NCI-H82 treated with DMSO at 0.1 percent for 48 hours (cell line): ENCODE measurements around the gene SFR1.

Experiments used
- DNase-seq: peaks from one replicate; lab custom pipeline; 2025; ENCODE audit not compliant: unreplicated experiment; lab: John Stamatoyannopoulos, UW

Gene SFR1

GRCh38 chr10:104104418-104104817 is 17.6 kb upstream of the SFR1 start:
- DNase-seq: no peak

GRCh38 chr10:104104926-104105325 is 17.0 kb upstream of the SFR1 start:
- DNase-seq: no peak

- DNase-seq: no peak
Measured at GRCh38 chr10:104109908-104110662, 11.9 kb upstream of the SFR1 start.

- DNase-seq: no peak
Measured at GRCh38 chr10:104113376-104113956, 8.5 kb upstream of the SFR1 start.

GRCh38 chr10:104117839-104118323 is 4.1 kb upstream of the SFR1 start:
- DNase-seq: no peak

- no peak for DNase-seq
Measured at GRCh38 chr10:104119996-104120395, 2.0 kb upstream of the SFR1 start.

GRCh38 chr10:104120512-104120902 is 1.5 kb upstream of the SFR1 start:
- DNase-seq: no peak

- DNase-seq: peak; percentile 47
Measured at GRCh38 chr10:104120903-104121484, 977 bp upstream of the SFR1 start.

- peak; percentile 51 for DNase-seq
Measured at GRCh38 chr10:104122225-104123107, 495 bp downstream of the SFR1 start.

- no peak for DNase-seq
Measured at GRCh38 chr10:104123397-104123796, 1.4 kb downstream of the SFR1 start.

- DNase-seq: no peak
Measured at GRCh38 chr10:104127411-104127810, 5.4 kb downstream of the SFR1 start.

- DNase-seq: no peak
Measured at GRCh38 chr10:104128214-104128613, 6.2 kb downstream of the SFR1 start.

- no peak for DNase-seq
Measured at GRCh38 chr10:104130041-104130440, 8.1 kb downstream of the SFR1 start.

GRCh38 chr10:104138131-104138530 is 16.2 kb downstream of the SFR1 start:
- no peak for DNase-seq

- DNase-seq: no peak
Measured at GRCh38 chr10:104139221-104139620, 17.2 kb downstream of the SFR1 start.

GRCh38 chr10:104142081-104142480 is 20.1 kb downstream of the SFR1 start:
- DNase-seq: no peak

- no peak for DNase-seq
Measured at GRCh38 chr10:104143829-104144228, 21.9 kb downstream of the SFR1 start.

- no peak for DNase-seq
Measured at GRCh38 chr10:104144931-104145330, 23.0 kb downstream of the SFR1 start.

- no peak for DNase-seq
Measured at GRCh38 chr10:104146882-104147281, 24.9 kb downstream of the SFR1 start.

GRCh38 chr10:104150139-104150538 is 28.2 kb downstream of the SFR1 start:
- no peak for DNase-seq

GRCh38 chr10:104151737-104152136 is 29.8 kb downstream of the SFR1 start:
- no peak for DNase-seq
